ENCODE measurements around the gene GLRX3. TPM values are rescaled to one million over a fixed set of nuclear protein-coding genes. Genes with fewer than 3 reads are reported as not detected.
A peak's percentile ranks its signal among the peaks of the same experiment; 100 is the strongest.
"Not testable (repeated sequence)": the region's sequence is repeated elsewhere in the genome, so short reads cannot be mapped to it uniquely, and the experiment has no call there.

Gene GLRX3
- total RNA-seq, 1 donor from 2014 or later: 137 TPM

GRCh38 chr10:130105724-130106123 is 30.5 kb upstream of the GLRX3 start:
- H3K9me3 ChIP-seq (ENCODE audit: insufficient read depth, low read depth, low read length): no peaks in the 10 kb centered on the region
- TF ChIP-seq CTCF (IDR thresholded peaks at IDR 0.05; ENCODE audit: insufficient read depth, low read depth, low read length) (no peak), EZH2 (IDR thresholded peaks at IDR 0.05; ENCODE audit: insufficient read depth, low read length) (no peak)
- Mint-ChIP-seq H3K36me3 (ENCODE audit: low read depth, unreplicated experiment) (no peaks in the 10 kb centered on the region), H3K9me3 (ENCODE audit: unreplicated experiment) (no peaks in the 10 kb centered on the region), H3K27ac (ENCODE audit: unreplicated experiment) (no peak overlapping the region), H3K4me3 (ENCODE audit: unreplicated experiment) (peak overlapping the region; percentile 16), H3K4me1 (ENCODE audit: low read depth, unreplicated experiment) (no peaks in the 10 kb centered on the region), H3K27me3 (ENCODE audit: low read depth, unreplicated experiment) (no peaks in the 10 kb centered on the region)
- no peaks in the 10 kb centered on the region for H3K36me3 ChIP-seq (ENCODE audit: insufficient read depth, low read length)
- no peak overlapping the region for H3K4me3 ChIP-seq (ENCODE audit: insufficient read depth, low read depth, low read length)
- no peak for FAIRE-seq
- H3K27me3 ChIP-seq (ENCODE audit: insufficient read depth, low read length): no peaks in the 10 kb centered on the region
- H3K27ac ChIP-seq (ENCODE audit: low read depth, low read length): no peak overlapping the region
- H3K4me2 ChIP-seq (ENCODE audit: low read length): peak overlapping the region; percentile 15
- H4K20me1 ChIP-seq (ENCODE audit: insufficient read depth, low read length): no peaks in the 10 kb centered on the region
- DNase-seq (ENCODE audit: low read depth): no peak
- no peak overlapping the region for H3K9ac ChIP-seq (ENCODE audit: low read length)
- peaks cover 5% of the 10 kb centered on the region for H3K4me1 ChIP-seq (ENCODE audit: insufficient read depth, low read length)
- no peak overlapping the region for H2AFZ ChIP-seq (ENCODE audit: low read depth, low read length)
- peaks cover 9% of the 10 kb centered on the region for H3K79me2 ChIP-seq (ENCODE audit: insufficient read depth, low read length)

DNA sequence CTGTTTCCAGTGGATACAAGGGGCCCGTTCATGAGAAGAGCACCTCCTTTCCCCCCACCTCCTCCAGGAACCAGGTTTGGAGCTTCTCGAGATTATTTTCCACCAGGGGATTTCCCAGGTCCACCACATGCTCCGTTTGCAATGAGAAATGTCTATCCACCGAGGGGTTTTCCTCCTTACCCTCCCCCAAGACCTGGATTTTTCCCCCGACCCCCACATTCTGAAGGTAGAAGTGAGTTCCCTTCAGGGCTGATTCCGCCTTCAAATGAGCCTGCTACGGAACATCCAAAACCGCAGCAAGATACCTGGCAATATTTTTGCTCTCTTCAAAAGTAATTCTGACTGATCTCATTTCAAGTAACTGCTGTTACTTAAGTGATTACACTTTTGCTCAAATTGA is 28.0 kb upstream of the GLRX3 start:
- H3K27me3 Mint-ChIP-seq (ENCODE audit: low read depth, unreplicated experiment); H3K4me2 ChIP-seq (ENCODE audit: low read length); H3K27ac Mint-ChIP-seq (ENCODE audit: unreplicated experiment); H3K9me3 Mint-ChIP-seq (ENCODE audit: unreplicated experiment); H3K9me3 ChIP-seq (ENCODE audit: insufficient read depth, low read depth, low read length); H3K4me3 ChIP-seq (ENCODE audit: insufficient read depth, low read depth, low read length); H3K27me3 ChIP-seq (ENCODE audit: insufficient read depth, low read length); H3K36me3 Mint-ChIP-seq (ENCODE audit: low read depth, unreplicated experiment); H3K36me3 ChIP-seq (ENCODE audit: insufficient read depth, low read length); H3K79me2 ChIP-seq (ENCODE audit: insufficient read depth, low read length); H3K4me3 Mint-ChIP-seq (ENCODE audit: unreplicated experiment); H3K9ac ChIP-seq (ENCODE audit: low read length); H3K4me1 Mint-ChIP-seq (ENCODE audit: low read depth, unreplicated experiment); H3K27ac ChIP-seq (ENCODE audit: low read depth, low read length); H2AFZ ChIP-seq (ENCODE audit: low read depth, low read length); H3K4me1 ChIP-seq (ENCODE audit: insufficient read depth, low read length); DNase-seq (ENCODE audit: low read depth); FAIRE-seq; H4K20me1 ChIP-seq (ENCODE audit: insufficient read depth, low read length): not testable (repeated sequence)

DNA sequence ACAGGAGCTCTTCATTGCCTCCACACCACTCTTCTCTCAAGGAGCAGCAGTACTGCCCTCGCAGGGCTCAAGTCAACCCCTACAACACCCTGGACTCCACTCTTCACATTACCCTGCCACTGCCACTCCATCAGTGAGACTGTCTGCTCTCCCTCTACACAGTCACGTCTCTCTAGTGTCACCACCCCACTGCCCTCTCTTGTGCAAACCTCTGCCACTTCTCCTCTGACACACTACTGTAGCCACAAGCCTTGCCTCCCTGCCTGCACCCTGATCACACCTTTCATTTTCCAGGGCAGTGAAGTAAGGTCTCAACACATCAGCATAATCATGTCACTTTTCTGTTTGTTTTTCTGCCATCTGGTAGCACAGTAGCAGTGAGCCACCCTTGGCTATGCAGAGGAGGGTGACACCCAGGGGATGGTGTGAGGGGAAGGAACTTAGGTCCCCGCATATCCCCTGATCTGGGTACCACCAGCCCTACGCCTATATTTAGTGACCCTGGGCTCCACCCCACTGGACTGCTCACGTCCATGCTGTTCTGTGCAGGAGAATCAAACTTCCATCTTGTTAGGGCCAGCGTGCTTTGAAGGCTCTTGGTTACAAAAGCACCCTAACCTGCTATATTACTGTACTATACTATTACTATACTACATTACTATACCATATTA is 27.1 kb upstream of the GLRX3 start:
- Mint-ChIP-seq H3K4me1 (ENCODE audit: low read depth, unreplicated experiment) (no peaks in the 10 kb centered on the region), H3K4me3 (ENCODE audit: unreplicated experiment) (peak overlapping the region; percentile 95), H3K27me3 (ENCODE audit: low read depth, unreplicated experiment) (no peaks in the 10 kb centered on the region), H3K36me3 (ENCODE audit: low read depth, unreplicated experiment) (peaks cover 2% of the 10 kb centered on the region), H3K9me3 (ENCODE audit: unreplicated experiment) (no peaks in the 10 kb centered on the region), H3K27ac (ENCODE audit: unreplicated experiment) (no peak overlapping the region)
- Histone ChIP-seq H3K36me3 (ENCODE audit: insufficient read depth, low read length) (no peaks in the 10 kb centered on the region), H2AFZ (ENCODE audit: low read depth, low read length) (no peak overlapping the region), H3K4me2 (ENCODE audit: low read length) (peak overlapping the region; percentile 92), H3K79me2 (ENCODE audit: insufficient read depth, low read length) (peaks cover 9% of the 10 kb centered on the region), H3K9me3 (ENCODE audit: insufficient read depth, low read depth, low read length) (no peaks in the 10 kb centered on the region), H3K27me3 (ENCODE audit: insufficient read depth, low read length) (no peaks in the 10 kb centered on the region), H3K27ac (ENCODE audit: low read depth, low read length) (no peak overlapping the region), H3K4me1 (ENCODE audit: insufficient read depth, low read length) (peaks cover 5% of the 10 kb centered on the region), H3K4me3 (ENCODE audit: insufficient read depth, low read depth, low read length) (no peak overlapping the region), H3K9ac (ENCODE audit: low read length) (no peak overlapping the region), H4K20me1 (ENCODE audit: insufficient read depth, low read length) (no peaks in the 10 kb centered on the region)
- DNase-seq (ENCODE audit: low read depth) (no peak), FAIRE-seq (no peak)
- TF ChIP-seq EZH2 (IDR thresholded peaks at IDR 0.05; ENCODE audit: insufficient read depth, low read length) (no peak), CTCF (IDR thresholded peaks at IDR 0.05; ENCODE audit: insufficient read depth, low read depth, low read length) (no peak)

Measured in astrocyte (in vitro differentiated cells and primary cell).